Fibroblast of lung (primary cell): ENCODE measurements around the gene TUBGCP6. TPM values are rescaled to one million over a fixed set of nuclear protein-coding genes. Genes with fewer than 3 reads are reported as not detected.
"Not testable (repeated sequence)": the region's sequence is repeated elsewhere in the genome, so short reads cannot be mapped to it uniquely, and the experiment has no call there.

Source experiments
- DNase-seq, 2 donors: peaks; one replicate each; pipeline versions ENCODE4 v3.0.0 to v3.0.0-alpha.2; 2010; ENCODE audit warnings: low read depth in 2 of 2
- H2AFZ ChIP-seq: 2 replicates; pipeline ENCODE4 v1.5.1; 2012; ENCODE audit warnings: low read length, control low read depth, inconsistent platforms
- H3K27ac ChIP-seq: 2 replicates; pipeline ENCODE4 v1.5.1; 2011; ENCODE audit warnings: low read length, control low read depth; ENCODE audit not compliant: insufficient read depth
- H3K27me3 ChIP-seq: 2 replicates; pipeline ENCODE4 v1.5.1; 2011; ENCODE audit warnings: mild to moderate bottlenecking, low read length; ENCODE audit not compliant: control insufficient read depth, insufficient read depth
- H3K36me3 ChIP-seq: 2 replicates; pipeline ENCODE4 v1.5.1; 2011; ENCODE audit warnings: low read length; ENCODE audit not compliant: control insufficient read depth, insufficient read depth
- H3K4me1 ChIP-seq: 2 replicates; pipeline ENCODE4 v1.5.1; 2011; ENCODE audit warnings: low read length; ENCODE audit not compliant: control insufficient read depth, insufficient read depth; ENCODE audit errors: extremely low read depth
- H3K4me2 ChIP-seq: 2 replicates; pipeline ENCODE4 v1.5.1; 2011; ENCODE audit warnings: low read length, control low read depth; ENCODE audit not compliant: insufficient read depth; ENCODE audit errors: extremely low read depth
- H3K4me3 ChIP-seq, 4 experiments: fragments of 200-600 bp in 1 of 4; sonication (generic) in 1 of 4; replicated peaks in 1 of 4; 2 replicates each; pipeline ENCODE4 v1.5.1; 2011 to 2016; ENCODE audit warnings: low read length in 4 of 4, low read depth in 3 of 4, mild to moderate bottlenecking in 3 of 4, control low read depth in 2 of 4, inconsistent platforms in 1 of 4, mixed read lengths in 1 of 4; ENCODE audit not compliant: insufficient read depth in 1 of 4; ENCODE audit errors: control extremely low read depth in 1 of 4
- H3K79me2 ChIP-seq: 2 replicates; pipeline ENCODE4 v1.5.1; 2012; ENCODE audit warnings: mild to moderate bottlenecking, low read length, inconsistent platforms; ENCODE audit not compliant: control insufficient read depth, insufficient read depth
- H3K9ac ChIP-seq: 2 replicates; pipeline ENCODE4 v1.5.1; 2011; ENCODE audit warnings: mild to moderate bottlenecking, low read length, control low read depth; ENCODE audit not compliant: insufficient read depth
- H3K9me3 ChIP-seq: 2 replicates; pipeline ENCODE4 v1.5.1; 2012; ENCODE audit warnings: low read depth, low read length; ENCODE audit not compliant: control insufficient read depth, insufficient read depth
- H4K20me1 ChIP-seq: 2 replicates; pipeline ENCODE4 v1.5.1; 2011; ENCODE audit warnings: low read length; ENCODE audit not compliant: control insufficient read depth, insufficient read depth; ENCODE audit errors: extremely low read depth
- CTCF ChIP-seq, 2 donors: IDR thresholded peaks in 1 of 2; conservative IDR thresholded peaks in 1 of 2; 1 replicate in 1 of 2; 2 replicates in 1 of 2; pipeline ENCODE4 v1.5.1; 2011 to 2012; ENCODE audit warnings: low read length in 2 of 2, control low read depth in 1 of 2, inconsistent platforms in 1 of 2, low read depth in 1 of 2, mild to moderate bottlenecking in 1 of 2
- EZH2 ChIP-seq: IDR thresholded peaks from 2 replicates; pipeline ENCODE4 v1.5.1; 2012; ENCODE audit warnings: low read length, control low read depth, mild to moderate bottlenecking; ENCODE audit errors: missing control alignments
- polyA plus RNA-seq, 2 donors: library from polyadenylated mRNA; depleted of rRNA in 1 of 2; stranded (reverse) in 1 of 2; unstranded in 1 of 2; fragments of >200 nt; gene quantifications; 2 replicates each; pipeline ENCODE4 v1.2.1, GENCODE V29; 2011 to 2012; ENCODE audit warnings: missing spikeins in 1 of 2
- total RNA-seq: library from RNA; depleted of rRNA; stranded (reverse); fragments of >200 nt; gene quantifications from 2 replicates; pipeline ENCODE4 v1.2.1, GENCODE V29; 2014

Gene TUBGCP6
- total and polyA plus RNA-seq, 2 donors (not counting 1 experiment from before 2014, with no cell fraction given), result 6.7 to 23.8 TPM

- H3K4me3 ChIP-seq, result no peak overlapping the region
- H3K4me2 ChIP-seq, result no peak overlapping the region
- TF ChIP-seq EZH2, result no peak
- TF ChIP-seq CTCF (conservative IDR thresholded peaks at IDR 0.05 in 1 of 2, IDR thresholded peaks at IDR 0.05 in 1 of 2; ENCODE audit: low read depth in 1 of 2, low read length in 2 of 2), result no peak
- no peak for DNase-seq
- H3K9me3 ChIP-seq, result no peaks in the 10 kb centered on the region
- no peaks in the 10 kb centered on the region for H3K27me3 ChIP-seq
- peaks cover 27% of the 10 kb centered on the region for H3K36me3 ChIP-seq
- no peaks in the 10 kb centered on the region for H3K4me1 ChIP-seq
- H3K27ac ChIP-seq, result no peak overlapping the region
- H4K20me1 ChIP-seq, result no peaks in the 10 kb centered on the region
- no peak overlapping the region for H2AFZ ChIP-seq
- no peak overlapping the region for H3K9ac ChIP-seq
- peaks cover 18% of the 10 kb centered on the region for H3K79me2 ChIP-seq
Measured at GRCh38 chr22:50207383-50208140, 37.3 kb downstream of the TUBGCP6 start.

GRCh38 chr22:50206599-50206998 lies 38.2 kb downstream of the TUBGCP6 start:
- Histone ChIP-seq H2AFZ (no peak overlapping the region), H3K36me3 (peaks cover 25% of the 10 kb centered on the region), H3K4me2 (no peak overlapping the region), H3K27me3 (no peaks in the 10 kb centered on the region), H3K27ac (no peak overlapping the region), H3K9me3 (no peaks in the 10 kb centered on the region), H3K4me1 (peaks cover 2% of the 10 kb centered on the region), H3K4me3 (no peak overlapping the region), H4K20me1 (no peaks in the 10 kb centered on the region), H3K79me2 (peaks cover 19% of the 10 kb centered on the region), H3K9ac (no peak overlapping the region)
- TF ChIP-seq CTCF (conservative IDR thresholded peaks at IDR 0.05 in 1 of 2, IDR thresholded peaks at IDR 0.05 in 1 of 2; ENCODE audit: low read depth in 1 of 2, low read length in 2 of 2), result peak; percentile 23 to 39
- TF ChIP-seq EZH2, result no peak
- DNase-seq, result peak; percentile 35 to 49

GRCh38 chr22:50205781-50206569 lies 38.8 kb downstream of the TUBGCP6 start:
- Histone ChIP-seq H3K79me2 (peaks cover 22% of the 10 kb centered on the region), H4K20me1 (no peaks in the 10 kb centered on the region), H2AFZ (no peak overlapping the region)

GRCh38 chr22:50204998-50205397 lies 39.8 kb downstream of the TUBGCP6 start:
- not testable (repeated sequence) for H3K27ac ChIP-seq, H3K9ac ChIP-seq, H3K4me3 ChIP-seq, H3K4me1 ChIP-seq, DNase-seq, H3K4me2 ChIP-seq, H3K9me3 ChIP-seq, H2AFZ ChIP-seq, H4K20me1 ChIP-seq, H3K27me3 ChIP-seq
- peaks cover 14% of the 10 kb centered on the region for H3K36me3 ChIP-seq
- peaks cover 20% of the 10 kb centered on the region for H3K79me2 ChIP-seq

More at GRCh38 chr22:50205781-50206569, 38.8 kb downstream of the TUBGCP6 start:
- peaks cover 22% of the 10 kb centered on the region for H3K36me3 ChIP-seq
- no peak overlapping the region for H3K4me3 ChIP-seq
- no peak overlapping the region for H3K27ac ChIP-seq
- H3K9ac ChIP-seq, result no peak overlapping the region
- no peaks in the 10 kb centered on the region for H3K27me3 ChIP-seq
- no peak overlapping the region for H3K4me2 ChIP-seq
- H3K9me3 ChIP-seq, result no peaks in the 10 kb centered on the region
- TF ChIP-seq EZH2, result no peak
- TF ChIP-seq CTCF (conservative IDR thresholded peaks at IDR 0.05 in 1 of 2, IDR thresholded peaks at IDR 0.05 in 1 of 2; ENCODE audit: low read depth in 1 of 2, low read length in 2 of 2), result no peak
- peaks cover 2% of the 10 kb centered on the region for H3K4me1 ChIP-seq
- no peak for DNase-seq
